HG03139 (cell line): ENCODE data around the gene CD69.

Source experiments
- ATAC-seq: cut with Tn5 transposase; IDR thresholded peaks from one replicate; pipeline ENCODE4 v1.9.1; 2021; ENCODE audit not compliant: unreplicated experiment

CD69 gene

DNA sequence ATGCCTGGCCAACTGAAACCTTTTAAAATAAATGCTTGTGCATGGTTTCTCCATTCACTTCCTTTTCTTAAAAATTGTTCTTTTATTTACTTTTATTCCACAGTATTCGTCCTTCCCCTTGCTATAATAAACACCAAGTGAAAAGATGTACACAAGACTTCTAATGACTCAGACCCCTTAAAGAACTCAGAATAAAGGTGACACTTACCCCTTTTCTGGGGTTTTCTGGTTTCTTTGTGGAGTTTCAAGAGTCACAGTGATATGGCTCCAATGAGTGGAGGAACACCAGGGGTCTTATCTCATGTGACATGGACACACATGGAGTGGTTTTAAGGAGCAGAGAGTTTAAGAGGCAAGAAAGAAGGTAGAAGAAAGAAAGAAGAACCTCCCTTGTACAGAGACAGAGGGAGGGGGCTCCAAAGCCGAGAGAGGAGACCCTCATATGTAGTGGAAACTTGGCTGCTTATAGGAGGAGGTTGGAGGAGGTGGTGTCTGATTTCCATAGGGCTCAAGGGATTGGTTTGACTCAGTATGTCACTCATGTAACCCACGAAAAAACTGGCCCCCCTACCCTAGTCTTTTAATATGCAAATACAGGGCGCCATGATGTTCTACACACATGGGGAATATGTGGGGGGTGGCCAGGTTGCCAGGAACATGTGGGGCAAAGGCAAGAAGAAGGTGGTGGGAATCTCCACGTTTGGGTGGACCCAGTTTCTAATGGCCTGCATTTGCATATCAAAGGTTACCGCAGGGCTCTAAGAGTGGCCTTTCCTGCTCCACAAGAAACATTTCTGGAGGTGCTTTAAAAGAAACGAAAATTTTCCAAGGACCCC, 22.1 kb upstream of the CD69 start:
- ATAC-seq, result no peak

DNA sequence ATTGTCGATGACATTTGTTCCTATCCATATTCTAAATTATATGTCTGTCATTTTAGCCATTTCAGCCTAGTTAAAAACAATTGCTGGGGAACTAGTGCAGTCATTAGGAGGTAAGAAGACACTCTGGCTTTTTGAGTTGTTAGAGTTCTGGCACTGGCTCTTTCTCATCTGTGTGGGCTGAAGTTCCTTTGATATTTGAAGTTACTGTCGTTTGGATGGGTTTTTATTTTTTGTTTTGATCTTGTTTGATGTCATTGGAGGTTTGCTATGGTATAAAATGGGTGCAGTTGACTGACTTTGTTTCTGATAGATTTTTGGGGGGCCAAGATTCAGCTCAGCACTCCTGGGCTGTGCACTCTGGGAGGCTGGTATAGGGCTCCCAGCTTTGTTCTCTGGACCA, 20.7 kb upstream of the CD69 start:
- ATAC-seq, result no peak

DNA sequence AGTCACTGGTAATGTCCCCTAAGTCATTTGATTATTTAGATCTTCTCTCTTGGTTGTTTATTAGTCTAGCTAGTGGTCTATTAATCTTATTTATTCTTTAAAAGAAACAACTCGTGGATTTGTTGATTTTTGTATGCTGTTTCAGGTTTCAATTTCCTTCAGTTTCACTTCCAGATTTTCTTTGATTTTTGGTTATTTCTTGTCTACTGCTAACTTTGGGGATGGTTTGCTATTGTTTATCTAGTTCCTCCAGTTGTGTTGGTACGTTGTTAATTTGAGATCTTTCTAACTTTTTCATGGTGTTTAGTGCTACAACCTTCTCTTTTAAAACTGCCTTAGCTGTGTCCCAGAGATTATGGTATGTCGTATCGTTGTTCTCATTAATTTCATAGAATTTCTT, 18.5 kb upstream of the CD69 start:
- ATAC-seq, result no peak

GRCh38 chr12:9776781-9777180, 16.1 kb upstream of the CD69 start:
- no peak for ATAC-seq

DNA sequence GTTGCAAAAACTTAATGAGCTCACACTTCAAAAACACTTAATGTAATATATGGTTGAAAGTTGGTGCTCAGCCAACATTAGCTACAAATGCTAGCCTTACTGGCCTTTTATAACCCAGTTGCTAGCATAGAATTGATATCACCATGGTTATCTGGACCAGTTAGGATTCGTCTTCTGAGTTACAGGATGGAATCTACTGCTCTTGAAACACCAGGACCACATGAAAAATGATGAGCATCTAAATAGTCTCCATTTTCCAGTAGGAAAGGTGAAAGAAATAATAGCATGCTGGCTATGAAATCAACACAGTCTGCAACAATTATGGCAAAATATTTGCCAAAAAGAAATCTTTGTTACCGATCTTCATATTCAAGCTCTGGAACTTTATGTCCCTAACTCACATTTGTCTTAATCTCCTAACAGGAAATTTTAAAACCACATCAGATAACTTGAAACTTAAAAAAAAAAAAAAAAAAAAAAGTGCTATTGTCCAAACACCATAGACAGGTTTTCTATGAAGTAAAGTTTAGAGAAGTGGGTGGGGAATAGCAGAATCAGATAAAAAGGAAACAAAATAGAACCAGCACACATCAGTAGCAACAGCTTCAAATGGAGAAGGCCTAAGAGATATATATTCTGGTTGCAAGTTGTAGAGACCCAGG, 12.6 kb upstream of the CD69 start:
- ATAC-seq, result no peak

DNA sequence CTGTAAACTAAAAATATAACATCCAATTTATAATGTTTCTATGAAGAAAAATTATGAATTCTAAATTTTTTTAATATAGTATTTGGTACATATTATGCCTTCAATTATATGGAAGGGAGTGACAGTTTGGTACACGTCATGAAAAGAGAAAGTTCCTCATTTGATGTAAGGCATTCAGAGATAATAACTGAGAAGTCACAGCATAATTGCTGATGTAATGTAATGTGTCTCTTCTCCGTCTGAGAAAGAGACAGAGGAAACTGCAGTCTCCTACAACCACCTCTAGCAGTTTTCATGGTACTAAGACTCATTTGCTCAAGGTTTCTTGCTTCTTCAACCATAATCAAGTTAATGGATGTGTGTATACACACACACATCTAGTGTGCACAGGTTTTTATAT, 2.3 kb upstream of the CD69 start:
- ATAC-seq, result no peak

DNA sequence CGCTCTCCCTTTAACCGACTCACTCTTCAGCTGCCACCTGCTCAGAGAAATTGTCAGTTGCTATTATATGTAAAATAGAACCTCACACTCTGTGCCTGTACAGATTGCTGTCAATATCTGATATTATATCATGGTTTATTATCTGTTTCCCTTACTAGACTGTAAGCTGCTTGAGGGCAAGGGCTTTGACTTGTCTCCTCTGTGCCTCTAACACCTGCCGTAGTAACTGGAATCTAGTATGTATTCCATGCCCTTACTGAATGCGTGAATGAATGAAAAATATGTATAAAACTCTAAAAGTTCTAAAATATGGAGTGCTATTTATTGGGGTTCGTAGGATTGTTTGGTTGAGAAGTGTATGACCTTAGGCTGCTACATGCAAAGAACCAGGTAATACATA, 1.7 kb upstream of the CD69 start:
- no peak for ATAC-seq

DNA sequence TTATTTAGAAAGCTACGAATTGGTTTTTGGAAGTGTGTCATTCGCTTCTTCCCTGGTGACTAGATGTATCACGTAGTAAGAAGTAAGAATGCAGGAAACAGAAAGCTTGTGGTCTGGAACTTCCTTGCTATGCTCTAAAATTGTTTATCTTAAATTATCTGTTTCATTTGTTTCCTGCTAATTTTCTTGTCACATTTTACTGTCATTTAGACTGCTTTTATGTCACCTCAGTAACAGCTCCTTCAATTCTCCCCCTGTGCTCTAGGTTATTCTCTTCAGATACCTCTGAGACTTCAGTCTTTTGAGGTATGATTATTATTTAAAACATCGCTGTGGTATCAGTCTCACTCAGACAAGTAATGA, 699 bp upstream of the CD69 start:
- no peak for ATAC-seq

DNA sequence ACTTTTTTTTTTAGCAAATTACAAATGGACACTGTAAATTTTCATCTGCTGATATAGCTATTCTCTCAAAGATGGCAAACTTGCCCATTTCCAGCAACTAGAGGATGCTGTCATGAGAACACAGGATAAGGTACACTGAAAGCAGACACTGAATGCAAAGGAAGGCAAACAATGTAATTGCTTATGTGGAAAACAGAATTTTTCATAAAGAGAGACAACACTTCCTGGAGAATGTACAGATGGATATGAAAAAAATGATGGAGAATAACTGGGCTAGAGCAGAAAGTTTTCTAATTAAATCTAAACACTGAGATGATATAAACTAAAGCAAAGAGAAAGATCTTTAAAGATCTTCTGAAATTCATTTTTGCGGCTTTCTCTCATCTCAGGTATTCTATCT, 581 bp downstream of the CD69 start:
- no peak for ATAC-seq

DNA sequence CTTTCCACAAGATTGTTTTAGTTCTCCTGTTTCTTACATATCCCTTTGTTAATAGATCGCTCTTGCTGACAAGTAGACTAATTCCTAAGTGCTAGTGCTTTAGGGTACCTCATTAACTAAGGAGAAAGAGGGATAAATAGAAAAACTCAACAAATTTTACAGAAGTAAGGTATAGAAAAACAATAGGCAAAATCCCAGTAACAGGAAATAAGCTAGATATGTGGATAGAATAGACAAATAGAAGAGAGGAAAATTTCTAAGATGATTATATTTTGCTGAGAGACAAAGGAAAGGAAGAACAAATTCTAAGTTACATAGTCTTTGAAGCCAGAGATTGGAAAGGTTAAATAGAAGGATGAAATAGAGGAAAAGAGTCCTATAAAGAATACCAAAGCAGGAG, 1.0 kb downstream of the CD69 start:
- ATAC-seq, result no peak

DNA sequence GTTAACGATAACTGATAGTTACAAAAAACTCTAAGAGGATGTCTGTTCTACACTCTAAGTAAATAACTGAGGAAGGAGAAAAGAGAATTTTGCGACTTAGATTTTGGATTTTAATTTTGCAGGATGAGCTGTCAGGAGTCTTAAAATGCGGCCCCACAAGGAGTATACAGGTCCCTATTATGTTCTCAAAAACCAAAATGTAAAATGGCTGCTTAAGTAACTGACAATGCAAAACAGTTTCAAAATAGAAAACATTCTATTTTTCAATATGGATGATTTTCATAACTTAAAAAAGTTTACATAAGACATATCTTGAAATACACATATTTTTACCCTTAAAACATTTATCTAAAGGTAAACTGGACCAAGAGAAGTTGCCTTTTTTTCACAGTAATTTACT, 2.6 kb downstream of the CD69 start:
- ATAC-seq, result no peak

GRCh38 chr12:9757433-9758025, 3.2 kb downstream of the CD69 start:
- ATAC-seq, result no peak

- ATAC-seq, result no peak
Observed at GRCh38 chr12:9756706-9757105, 4.0 kb downstream of the CD69 start.

DNA sequence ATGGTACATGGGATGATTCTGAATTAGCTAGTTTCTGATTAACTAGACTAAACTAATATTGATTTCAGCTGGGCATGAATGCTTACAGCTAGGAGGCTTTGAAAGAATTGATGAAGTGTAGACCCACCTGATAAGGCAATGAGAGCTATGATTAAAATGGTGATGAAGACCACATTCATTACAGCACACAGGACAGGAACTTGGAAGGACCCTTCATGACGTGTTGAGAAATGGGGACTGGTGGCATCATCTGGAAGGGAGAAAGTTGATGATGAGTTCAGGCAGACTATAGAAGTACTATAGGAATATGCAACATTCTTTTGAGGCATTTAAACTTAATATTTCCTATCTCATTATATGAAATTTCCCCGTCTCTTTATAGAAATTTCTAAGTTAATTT, 4.5 kb downstream of the CD69 start:
- no peak for ATAC-seq

DNA sequence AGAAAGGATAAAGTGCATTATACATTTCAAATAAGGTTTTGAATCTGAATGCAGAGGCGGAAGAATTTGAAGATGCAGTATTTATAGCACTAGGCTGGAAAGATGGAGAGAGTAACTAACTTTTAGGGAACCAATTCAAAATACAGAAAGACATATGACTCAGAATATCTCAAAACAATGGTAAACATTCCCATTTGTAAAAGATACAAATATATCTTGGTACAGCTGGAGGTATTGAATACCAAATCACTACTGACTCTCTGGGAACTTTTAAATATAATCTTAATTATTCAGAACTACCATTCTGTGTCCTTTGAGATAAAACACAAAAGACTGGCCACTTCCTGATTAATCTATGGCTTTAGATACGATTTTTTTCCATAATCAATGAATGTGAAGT, 5.1 kb downstream of the CD69 start:
- no peak for ATAC-seq

GRCh38 chr12:9755035-9755434, 5.7 kb downstream of the CD69 start:
- ATAC-seq, result no peak

- no peak for ATAC-seq
Observed at GRCh38 chr12:9754099-9754927, 6.4 kb downstream of the CD69 start.

DNA sequence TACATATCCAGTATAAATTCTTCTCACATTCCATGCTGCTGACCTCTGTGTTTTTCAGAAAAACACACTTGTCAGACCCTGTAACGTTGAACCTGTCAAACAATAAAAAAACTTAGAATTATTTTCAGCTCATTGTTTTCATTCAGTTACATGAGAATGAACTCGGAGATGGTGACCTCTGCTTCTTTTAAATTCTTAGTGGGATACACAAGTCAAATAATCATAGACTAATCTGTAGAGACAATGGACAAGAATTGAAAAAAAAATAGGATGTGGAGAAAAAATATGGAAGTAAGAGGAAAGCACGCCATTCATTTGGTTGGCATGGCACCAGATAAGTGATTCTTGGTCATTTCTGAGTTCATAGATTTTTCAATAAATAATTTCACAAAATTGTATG, 7.2 kb downstream of the CD69 start:
- ATAC-seq, result no peak

GRCh38 chr12:9753073-9753472, 7.6 kb downstream of the CD69 start:
- ATAC-seq, result no peak

DNA sequence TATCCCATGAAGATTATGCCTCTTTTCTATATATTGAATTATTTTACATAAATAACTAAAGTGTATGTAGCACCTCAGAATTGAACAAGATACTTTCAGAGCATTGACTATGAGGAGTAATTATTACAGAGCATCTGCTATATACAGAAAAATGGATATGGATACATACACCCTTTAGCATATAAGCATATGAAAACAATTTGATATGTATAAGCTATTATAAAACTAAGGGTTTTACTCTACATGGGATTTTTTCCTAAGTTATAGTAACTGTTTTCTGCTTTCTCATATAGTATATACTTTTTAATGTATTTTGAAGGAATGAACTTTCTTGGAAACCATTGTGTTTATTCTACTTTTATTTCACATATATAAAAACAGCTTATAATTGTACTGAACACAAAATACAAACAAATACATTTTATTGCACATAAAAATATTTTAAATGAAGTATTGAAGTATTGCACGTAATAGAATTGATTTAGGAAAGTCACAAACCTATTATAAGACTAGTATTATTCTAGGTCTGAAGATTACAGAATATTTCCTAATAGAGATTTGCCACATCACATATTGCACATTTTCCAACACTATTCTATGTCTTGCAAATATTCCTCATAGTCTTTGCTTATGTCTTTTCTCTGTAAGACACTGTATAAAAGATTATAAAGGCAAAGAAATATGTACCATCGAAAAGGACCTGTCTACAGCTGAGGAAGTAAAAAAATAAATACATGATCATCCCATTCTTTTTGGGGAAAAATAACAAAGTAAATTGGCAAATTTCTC, 8.4 kb downstream of the CD69 start:
- ATAC-seq, result no peak
